HL-60 (cell line): ENCODE measurements around the gene BOD1L1.

ENCODE experiments used
- CTCF ChIP-seq: IDR thresholded peaks from one replicate; pipeline ENCODE4 v1.5.1; 2011; ENCODE audit warnings: low read length, control low read depth, inconsistent platforms; ENCODE audit not compliant: insufficient read depth
- GABPA ChIP-seq: IDR thresholded peaks from 2 replicates; pipeline ENCODE4 v1.6.1; 2012; ENCODE audit warnings: low read depth
- POLR2AphosphoS5 ChIP-seq: IDR thresholded peaks from 2 replicates; pipeline ENCODE4 v1.6.1; 2012; ENCODE audit warnings: low read depth
- REST ChIP-seq: IDR thresholded peaks from 2 replicates; pipeline ENCODE4 v1.6.1; 2012; ENCODE audit warnings: low read depth; ENCODE audit not compliant: insufficient replicate concordance
- SPI1 ChIP-seq: IDR thresholded peaks from 2 replicates; pipeline ENCODE4 v1.6.1; 2012; ENCODE audit warnings: low read depth, mild to moderate bottlenecking, borderline replicate concordance

- TF ChIP-seq CTCF (no peak), REST (no peak), POLR2AphosphoS5 (no peak), SPI1 (no peak), GABPA (no peak)
Measured at GRCh38 chr4:13584481-13584880, 43.0 kb downstream of the BOD1L1 start.
